ENCODE measurements around the gene TMEM259. TPM values are rescaled to one million over a fixed set of nuclear protein-coding genes. Genes with fewer than 3 reads are reported as not detected.

The TMEM259 gene
- total and polyA plus RNA-seq, 2 of the 13 experiments (the other 11 are each of a cell fraction or from before 2014, with no cell fraction given), result 64.7 to 164 TPM

DNA sequence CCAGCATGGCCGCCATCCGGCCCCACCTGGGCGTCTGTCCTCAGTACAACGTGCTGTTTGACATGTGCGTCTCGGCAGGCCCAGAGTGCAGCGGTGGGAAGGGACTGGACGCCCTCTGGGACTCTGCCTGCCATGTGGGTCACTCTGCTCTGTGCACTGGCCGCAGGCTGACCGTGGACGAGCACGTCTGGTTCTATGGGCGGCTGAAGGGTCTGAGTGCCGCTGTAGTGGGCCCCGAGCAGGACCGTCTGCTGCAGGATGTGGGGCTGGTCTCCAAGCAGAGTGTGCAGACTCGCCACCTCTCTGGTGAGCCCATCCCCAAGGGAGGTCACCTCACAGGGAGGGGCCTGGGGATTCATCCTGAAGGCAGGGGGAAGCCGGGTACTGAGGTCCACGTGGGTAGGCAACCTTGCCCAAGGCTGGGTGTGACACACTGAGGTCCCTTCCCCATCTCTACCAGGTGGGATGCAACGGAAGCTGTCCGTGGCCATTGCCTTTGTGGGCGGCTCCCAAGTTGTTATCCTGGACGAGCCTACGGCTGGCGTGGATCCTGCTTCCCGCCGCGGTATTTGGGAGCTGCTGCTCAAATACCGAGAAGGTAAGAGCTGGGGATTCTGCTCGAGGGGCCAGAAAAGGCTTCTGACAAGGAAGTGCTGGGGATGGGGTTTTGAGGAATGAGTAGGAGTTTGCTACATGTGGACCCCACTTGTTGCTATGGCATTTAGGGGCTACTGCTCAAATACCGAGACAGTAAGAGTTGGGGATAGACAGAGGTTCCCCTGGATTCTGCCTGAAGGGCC is 30.3 kb upstream of the TMEM259 start (continued):
- TF ChIP-seq ZNF747 (CRISPR knock-in tag; IDR thresholded peaks at IDR 0.05; ENCODE audit: borderline replicate concordance) (no peak), ZNF788 (CRISPR knock-in tag; IDR thresholded peaks at IDR 0.05; ENCODE audit: borderline replicate concordance) (peak; percentile 80; the same call in 1 of the 2 replicates), ZBTB42 (CRISPR knock-in tag; IDR thresholded peaks at IDR 0.05) (no peak), GATA4 (IDR thresholded peaks at IDR 0.05; ENCODE audit: borderline replicate concordance, low read depth) (no peak), ELF1 (CRISPR knock-in tag; IDR thresholded peaks at IDR 0.05) (no peak), ZNF430 (CRISPR knock-in tag; IDR thresholded peaks at IDR 0.05) (peak; percentile 88), NFRKB (IDR thresholded peaks at IDR 0.05) (no peak), TBP (CRISPR knock-in tag; IDR thresholded peaks at IDR 0.05) (no peak), ZNF790 (CRISPR knock-in tag; IDR thresholded peaks at IDR 0.05; ENCODE audit: borderline replicate concordance) (peak; percentile 92), AGO1 (IDR thresholded peaks at IDR 0.05; ENCODE audit: low read depth, low read length, poor library complexity, severe bottlenecking) (no peak), NCOA1 (CRISPR knock-in tag; IDR thresholded peaks at IDR 0.05) (0 out of 2 replicates have a peak, but pooled peaks have one; percentile 85), ASH2L (IDR thresholded peaks at IDR 0.05; ENCODE audit: insufficient read length, low read depth, low read length) (no peak), WIZ (CRISPR knock-in tag; IDR thresholded peaks at IDR 0.05) (no peak), MIER3 (CRISPR knock-in tag; IDR thresholded peaks at IDR 0.05; ENCODE audit: borderline replicate concordance) (peak; percentile 30; the same call in 1 of the 2 replicates), NAIF1 (CRISPR knock-in tag; IDR thresholded peaks at IDR 0.05; ENCODE audit: borderline replicate concordance) (no peak; the same call in 1 of the 2 replicates), ZFP1 (CRISPR knock-in tag; IDR thresholded peaks at IDR 0.05) (0 out of 2 replicates have a peak, but pooled peaks have one; percentile 5), MYNN (CRISPR knock-in tag; IDR thresholded peaks at IDR 0.05; ENCODE audit: low read depth) (no peak), SNRNP70 (IDR thresholded peaks at IDR 0.05; ENCODE audit: low read depth, low read length) (no peak), ZNF547 (CRISPR knock-in tag; IDR thresholded peaks at IDR 0.05) (peak; percentile 88; the same call in 1 of the 2 replicates), ZFP90 (CRISPR knock-in tag; IDR thresholded peaks at IDR 0.05; ENCODE audit: borderline replicate concordance) (no peak), LCORL (IDR thresholded peaks at IDR 0.05) (no peak), LCORL (CRISPR knock-in tag; IDR thresholded peaks at IDR 0.05) (peak; percentile 77; the same call in 1 of the 2 replicates), ZMYM2 (CRISPR knock-in tag; IDR thresholded peaks at IDR 0.05) (peak; percentile 71), ZFAT (CRISPR knock-in tag; conservative IDR thresholded peaks at IDR 0.05) (no peak), ZNF30 (CRISPR knock-in tag; IDR thresholded peaks at IDR 0.05) (peak; percentile 48; the same call in 1 of the 2 replicates), ZNF234 (CRISPR knock-in tag; conservative IDR thresholded peaks at IDR 0.05) (no peak), KDM6A (CRISPR knock-in tag; IDR thresholded peaks at IDR 0.05; ENCODE audit: low read depth) (no peak), ZNF563 (CRISPR knock-in tag; IDR thresholded peaks at IDR 0.05) (peak; percentile 89), ZNF253 (CRISPR knock-in tag; IDR thresholded peaks at IDR 0.05; ENCODE audit: borderline replicate concordance) (peak; percentile 71; the same call in 1 of the 2 replicates), SMYD3 (CRISPR knock-in tag; IDR thresholded peaks at IDR 0.05) (no peak), SMARCE1 (IDR thresholded peaks at IDR 0.05; ENCODE audit: borderline replicate concordance) (no peak), ZBTB7B (CRISPR knock-in tag; IDR thresholded peaks at IDR 0.05) (peak; percentile 68), CBX1 (IDR thresholded peaks at IDR 0.05; ENCODE audit: low read depth) (peak; percentile 80)
- TF ChIP-seq, protein P1, sequence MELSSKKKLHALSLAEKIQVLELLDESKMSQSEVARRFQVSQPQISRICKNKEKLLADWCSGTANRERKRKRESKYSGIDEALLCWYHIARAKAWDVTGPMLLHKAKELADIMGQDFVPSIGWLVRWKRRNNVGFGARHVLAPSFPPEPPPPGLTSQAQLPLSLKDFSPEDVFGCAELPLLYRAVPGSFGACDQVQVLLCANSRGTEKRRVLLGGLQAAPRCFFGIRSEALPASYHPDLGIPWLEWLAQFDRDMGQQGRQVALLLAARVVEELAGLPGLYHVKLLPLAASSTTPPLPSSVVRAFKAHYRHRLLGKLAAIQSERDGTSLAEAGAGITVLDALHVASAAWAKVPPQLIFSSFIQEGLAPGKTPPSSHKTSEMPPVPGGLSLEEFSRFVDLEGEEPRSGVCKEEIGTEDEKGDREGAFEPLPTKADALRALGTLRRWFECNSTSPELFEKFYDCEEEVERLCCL (CRISPR knock-in tag; IDR thresholded peaks at IDR 0.05; ENCODE audit: borderline replicate concordance), result peak; percentile 76; the same call in 1 of the 2 replicates

Measured in HepG2 (cell line).